ENCODE results near the gene DARS2.

- no peak for TF ChIP-seq POLR2AphosphoS5 (IDR thresholded peaks at IDR 0.05)
- no peak for TF ChIP-seq POLR2A (IDR thresholded peaks at IDR 0.05; ENCODE audit: low read depth)
- no peak for TF ChIP-seq CTCF (IDR thresholded peaks at IDR 0.05)
These were observed 63.2 kb downstream of the DARS2 start for GRCh38 chr1:173887627-173888026.
